Stimulated activated CD8-positive, alpha-beta memory T cell treated with anti-CD3 and anti-CD28 coated beads, Interleukin-15, amount 100 ng/mL, for 24 hours (primary cell): ENCODE measurements around the gene CCR3.

ENCODE experiments used
- DNase-seq: peaks from one replicate; pipeline ENCODE4 v3.0.0-alpha.2; 2020; ENCODE audit warnings: low read depth

The CCR3 gene

DNA sequence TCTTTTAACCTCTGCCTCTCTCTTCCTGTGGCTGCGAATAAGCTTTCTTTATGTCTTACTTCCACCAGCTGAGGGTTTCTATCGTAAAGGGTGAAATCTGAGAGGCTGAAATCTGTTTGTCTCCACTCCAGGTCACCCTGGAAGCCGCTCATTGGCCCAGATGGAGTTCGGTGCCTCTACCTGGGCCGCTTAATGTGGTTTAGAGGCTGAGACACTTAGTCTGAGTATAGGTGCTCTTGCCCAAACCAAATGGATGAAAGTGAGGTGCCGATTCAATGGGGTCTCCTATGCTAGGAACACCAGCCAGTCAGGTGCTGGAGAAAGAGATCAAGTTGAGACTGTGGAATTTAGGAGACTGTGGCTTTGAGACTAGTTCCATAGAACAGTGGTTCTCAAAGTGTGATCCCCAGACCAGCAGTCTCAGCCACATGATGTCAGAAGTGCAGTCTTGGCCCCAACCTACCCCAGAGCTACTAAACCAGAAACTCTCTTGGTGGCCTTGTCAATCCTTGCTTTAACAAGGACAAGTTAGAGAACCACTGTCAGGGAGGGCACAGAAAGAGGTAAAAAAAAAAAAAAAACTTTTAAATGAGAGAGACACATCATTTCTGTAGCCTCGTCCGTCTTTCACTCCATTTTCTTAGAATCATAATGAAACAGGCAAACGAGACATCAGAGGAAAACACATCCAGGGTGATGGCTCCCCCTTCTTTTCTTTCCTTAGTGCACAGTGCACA, 56.8 kb downstream of the CCR3 start:
- no peak for DNase-seq

DNA sequence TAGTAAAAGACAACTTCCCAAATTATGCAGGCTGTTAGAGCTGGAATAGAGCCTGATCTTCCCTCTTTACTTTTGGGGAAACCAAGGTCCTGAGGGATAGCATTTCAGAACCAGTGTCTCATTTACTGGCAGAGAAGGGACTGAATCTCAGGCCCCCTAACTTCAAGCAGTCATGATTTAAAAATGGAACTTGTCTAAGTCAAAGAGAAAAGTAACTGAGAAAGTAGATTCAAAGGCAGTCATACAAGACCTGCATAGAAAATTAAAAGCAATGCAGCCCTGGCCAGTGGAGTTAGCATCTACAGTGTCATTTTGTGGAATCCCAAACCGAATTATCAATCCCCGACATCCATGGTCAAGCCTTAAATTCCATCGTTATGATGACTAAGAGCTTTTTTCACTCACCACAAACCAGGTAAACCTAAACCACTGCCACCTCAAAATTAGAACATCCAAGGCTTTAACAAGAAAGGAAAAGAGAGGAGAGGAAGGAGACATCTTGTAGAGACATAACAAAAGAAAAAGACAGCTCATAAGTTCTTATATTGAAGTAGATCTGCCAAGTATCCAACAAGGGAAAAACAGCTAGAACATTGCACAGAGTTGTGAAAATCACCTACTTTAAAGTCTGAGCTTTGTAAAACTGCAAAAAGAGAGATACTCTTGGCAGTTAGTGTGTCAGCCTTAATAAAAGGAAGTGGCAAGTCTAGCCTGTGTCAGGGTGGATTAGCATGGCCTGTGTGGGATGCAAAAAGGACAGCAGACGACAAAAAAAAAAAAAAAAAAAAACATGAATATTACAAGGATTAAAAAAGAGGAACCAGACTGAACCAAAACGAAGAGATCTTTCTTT, 57.6 kb downstream of the CCR3 start:
- no peak for DNase-seq

DNA sequence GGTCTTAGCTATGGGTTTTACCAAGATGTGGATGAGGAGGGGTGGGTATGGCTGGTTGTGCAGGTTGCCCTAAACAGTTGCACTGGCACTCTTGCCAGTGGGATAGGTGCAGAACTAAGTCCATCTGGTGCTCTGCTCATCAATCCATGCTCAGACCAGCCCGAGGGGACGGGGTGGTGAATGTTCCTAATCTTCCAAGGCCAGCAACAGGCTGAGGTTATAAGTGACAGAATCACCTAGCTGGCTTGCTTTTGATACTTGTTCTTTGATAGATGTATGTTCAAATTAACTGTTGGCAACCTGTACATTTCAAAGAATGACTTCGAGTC, 58.2 kb downstream of the CCR3 start:
- DNase-seq: no peak

DNA sequence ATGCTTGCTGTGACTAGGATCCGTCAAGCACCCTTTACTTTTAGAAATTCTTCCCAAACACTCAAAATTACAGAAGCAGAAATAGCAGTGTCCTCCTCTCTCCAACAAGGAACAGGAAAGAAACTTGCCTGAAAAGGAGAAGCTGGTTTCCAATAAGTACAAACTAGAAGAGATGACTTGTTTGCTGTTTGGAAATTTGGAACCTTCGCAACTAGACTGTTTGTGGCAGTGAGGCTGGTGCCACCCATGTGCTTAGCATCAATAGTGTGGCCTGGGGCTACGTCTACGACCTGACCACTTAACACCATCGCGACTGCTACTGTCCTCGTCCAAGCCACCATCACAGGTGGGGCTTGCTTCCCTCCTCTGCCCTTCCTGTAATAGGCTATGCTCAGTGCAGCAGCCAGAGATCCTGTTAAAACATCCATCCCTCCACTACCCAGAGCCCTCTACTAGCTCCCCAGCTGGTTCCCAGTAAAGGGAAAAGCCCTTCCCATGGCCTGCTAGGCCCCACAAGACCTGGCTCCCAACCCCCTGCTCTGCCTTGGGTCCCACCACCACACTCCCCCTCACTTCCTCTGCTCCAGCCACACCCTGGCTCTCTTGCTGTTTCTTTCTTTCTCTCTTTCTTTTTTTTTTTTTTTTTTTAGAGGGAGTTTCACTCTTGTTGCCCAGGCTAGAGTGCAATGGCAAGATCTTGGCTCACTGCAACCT, 59.0 kb downstream of the CCR3 start:
- no peak for DNase-seq

DNA sequence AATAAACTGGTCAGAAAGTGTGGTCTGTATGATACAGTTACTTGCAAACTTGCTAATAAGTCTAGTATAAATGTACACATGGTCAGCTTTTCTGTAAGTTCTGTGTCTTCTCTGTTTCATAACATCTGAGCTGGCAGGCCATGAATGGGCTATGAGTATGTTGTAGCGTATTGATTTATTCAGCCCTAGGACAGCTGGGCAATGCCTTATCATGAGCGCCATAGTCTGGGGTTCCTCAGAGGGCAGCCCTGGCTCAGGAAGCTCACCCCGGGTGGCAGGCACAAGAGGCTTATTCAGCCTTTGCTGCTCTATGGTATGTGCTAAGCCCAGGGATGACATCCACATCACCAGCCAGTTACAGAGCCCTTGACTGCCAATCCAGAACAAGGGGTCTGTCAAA, 61.0 kb downstream of the CCR3 start:
- DNase-seq: no peak

DNA sequence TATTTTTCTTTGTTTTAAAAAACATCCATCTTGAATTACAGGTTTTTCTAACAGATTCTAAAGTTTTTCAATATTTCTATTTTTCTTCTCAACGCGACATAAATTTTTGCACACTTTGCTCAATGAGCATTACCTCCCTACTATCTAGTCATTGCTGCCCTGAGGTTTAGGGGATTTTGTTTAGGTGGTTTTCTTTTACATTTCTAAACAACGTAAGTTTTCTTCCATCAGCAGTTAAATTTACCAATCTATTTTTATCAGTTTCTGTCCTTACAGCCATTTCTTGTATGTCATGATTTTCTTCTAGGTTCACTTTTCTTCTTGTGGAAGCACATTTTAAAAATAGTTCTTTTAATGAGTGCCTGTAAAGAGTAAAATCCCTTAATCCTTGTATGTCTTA, 62.5 kb downstream of the CCR3 start:
- DNase-seq: no peak

DNA sequence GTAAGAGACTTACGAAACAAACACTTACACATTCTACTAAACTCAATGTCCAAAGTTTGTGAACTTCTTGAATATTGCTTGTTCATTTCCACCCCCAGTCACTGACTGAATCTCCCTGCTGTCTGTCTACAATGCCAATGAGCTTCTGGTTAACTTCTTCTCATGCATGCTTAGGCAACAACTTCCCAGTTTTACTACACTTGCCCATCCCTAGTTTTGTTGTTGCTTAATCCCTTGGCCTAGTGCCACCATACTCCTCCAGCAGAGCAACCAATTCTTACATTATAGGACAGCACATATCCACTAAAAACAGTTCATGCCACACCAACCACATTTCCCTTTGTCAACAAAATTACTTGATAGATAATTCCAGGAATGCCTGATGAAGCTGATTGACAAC, 70.7 kb downstream of the CCR3 start:
- DNase-seq: no peak

DNA sequence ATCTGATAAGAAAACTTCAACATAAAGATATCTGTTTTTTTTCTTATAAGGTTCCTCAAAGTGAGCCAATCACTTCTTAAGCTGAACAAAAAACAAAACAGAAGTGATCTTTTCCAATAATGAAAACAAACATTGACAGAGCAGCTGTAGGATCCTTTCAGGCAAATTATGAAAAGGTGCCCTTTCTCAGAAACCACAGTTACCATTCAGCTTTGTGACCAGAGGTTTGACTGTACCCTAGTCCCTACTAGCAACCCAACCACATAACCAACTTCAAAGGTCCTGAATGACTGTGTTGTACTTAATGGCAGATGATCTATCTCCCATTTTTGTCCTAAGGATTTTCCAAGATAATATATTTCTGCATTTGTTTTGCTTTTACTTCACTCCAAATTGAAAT, 72.3 kb downstream of the CCR3 start:
- DNase-seq: no peak

DNA sequence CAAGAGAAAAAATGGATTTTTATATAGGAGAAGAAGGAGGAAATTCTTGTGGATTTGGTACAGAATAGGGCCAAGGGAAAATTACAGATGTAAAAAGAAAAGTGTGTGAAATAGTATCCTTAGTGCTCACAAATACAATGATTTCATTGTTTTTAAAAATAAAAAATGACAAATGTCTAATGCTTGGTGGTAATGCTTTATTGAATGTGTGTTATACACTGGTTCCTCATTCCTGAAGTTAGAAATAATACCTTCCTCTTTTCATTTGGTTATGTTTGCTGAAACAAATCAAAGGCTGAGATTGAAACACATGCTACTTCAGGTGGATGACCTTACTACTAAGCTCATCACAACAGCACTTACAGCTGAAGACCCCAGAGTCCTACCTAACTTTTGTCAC, 73.9 kb downstream of the CCR3 start:
- no peak for DNase-seq
